Naive thymus-derived CD4-positive, alpha-beta T cell (primary cell): ENCODE results near the gene RNF157. TPM values are rescaled to one million over a fixed set of nuclear protein-coding genes. Genes with fewer than 3 reads are reported as not detected.
A peak's percentile ranks its signal among the peaks of the same experiment; 100 is the strongest.

Source experiments
- ATAC-seq: fragments of 150-1000 bp; cut with Tn5 transposase; 2 replicates; pipeline ENCODE4 v1.10.0; 2021; ENCODE audit warnings: mild to moderate bottlenecking, moderate library complexity
- CTCF ChIA-PET: fragments of 350-600 bp; sonication (Branson Sonifier 250); formaldehyde crosslinking; loops from one replicate; lab custom pipeline; 2021; ENCODE audit warnings: antibody characterized with exemption; lab: Charles Lee
- POLR2A ChIA-PET: fragments of 350-600 bp; sonication (Branson Sonifier 250); formaldehyde crosslinking; loops from one replicate; lab custom pipeline; 2021; ENCODE audit warnings: antibody characterized with exemption, inconsistent platforms; lab: Charles Lee
- DNase-seq, 9 donors: peaks; one replicate each; pipeline versions ENCODE4 v3.0.0 to v3.0.0-alpha.2; 2020 to 2022; ENCODE audit warnings: mixed read lengths in 1 of 9
- H3K27ac ChIP-seq: one replicate; pipeline ENCODE4 v1.7.0; 2013; ENCODE audit warnings: mild to moderate bottlenecking, low read depth, low read length, moderate library complexity
- H3K27me3 ChIP-seq, 2 donors: one replicate each; pipeline ENCODE4 v1.7.0; 2013; ENCODE audit warnings: low read length in 2 of 2, mild to moderate bottlenecking in 2 of 2, moderate library complexity in 2 of 2; ENCODE audit not compliant: control insufficient read depth in 2 of 2, insufficient read depth in 2 of 2
- H3K36me3 ChIP-seq, 3 experiments: 1 replicate in 2 of 3; 2 replicates in 1 of 3; pipeline ENCODE4 v1.7.0; 2013; ENCODE audit warnings: low read length in 3 of 3, mild to moderate bottlenecking in 3 of 3, moderate library complexity in 1 of 3; ENCODE audit not compliant: insufficient read depth in 3 of 3, control insufficient read depth in 2 of 3
- H3K4me1 ChIP-seq, 2 donors: one replicate each; pipeline ENCODE4 v1.7.0; 2013; ENCODE audit warnings: low read length in 2 of 2, mild to moderate bottlenecking in 2 of 2, moderate library complexity in 1 of 2; ENCODE audit not compliant: control insufficient read depth in 2 of 2, insufficient read depth in 2 of 2
- H3K4me3 ChIP-seq: 2 replicates; pipeline ENCODE4 v1.7.0; 2013; ENCODE audit warnings: mild to moderate bottlenecking, low read length
- H3K9me3 ChIP-seq, 3 experiments: 1 replicate in 2 of 3; 2 replicates in 1 of 3; pipeline ENCODE4 v1.7.0; 2013; ENCODE audit warnings: low read length in 3 of 3; ENCODE audit not compliant: control insufficient read depth in 2 of 3
- H3K27ac Mint-ChIP-seq, 9 donors: one replicate each; pipeline ENCODE4 v1.8.0; 2020 to 2022; ENCODE audit warnings: mixed read lengths in 9 of 9, mild to moderate bottlenecking in 8 of 9, moderate library complexity in 5 of 9, inconsistent platforms in 2 of 9
- H3K27me3 Mint-ChIP-seq, 5 donors: one replicate each; pipeline ENCODE4 v1.8.0; 2021 to 2022; ENCODE audit warnings: mixed read lengths in 5 of 5, mild to moderate bottlenecking in 1 of 5
- H3K36me3 Mint-ChIP-seq, 5 donors: one replicate each; pipeline ENCODE4 v1.8.0; 2020 to 2022; ENCODE audit warnings: mixed read lengths in 5 of 5, mild to moderate bottlenecking in 3 of 5, inconsistent platforms in 1 of 5
- H3K4me1 Mint-ChIP-seq, 7 donors: one replicate each; pipeline ENCODE4 v1.8.0; 2020 to 2022; ENCODE audit warnings: mixed read lengths in 7 of 7, mild to moderate bottlenecking in 3 of 7, inconsistent platforms in 1 of 7
- H3K4me3 Mint-ChIP-seq, 10 donors: one replicate each; pipeline ENCODE4 v1.8.0; 2020 to 2022; ENCODE audit warnings: mild to moderate bottlenecking in 10 of 10, mixed read lengths in 10 of 10, moderate library complexity in 6 of 10, inconsistent platforms in 2 of 10
- H3K9me3 Mint-ChIP-seq, 11 donors: one replicate each; pipeline ENCODE4 v1.8.0; 2020 to 2022; ENCODE audit warnings: mixed read lengths in 11 of 11, mild to moderate bottlenecking in 4 of 11, inconsistent platforms in 1 of 11, moderate library complexity in 1 of 11
- intact Hi-C, 2 donors: fragments of 100-400 bp; cut with micrococcal nuclease; formaldehyde crosslinking; loops; one replicate each; pipeline ENCODE4 v1.15.1; 2023
- polyA plus RNA-seq, 2 donors: library from polyadenylated mRNA; unstranded; fragments of 300-500 nt; fragmentation: Illumina TruSeq; gene quantifications; one replicate each; pipeline ENCODE4 v1.2.3, GENCODE V29; 2021
- total RNA-seq, 6 experiments: library from RNA in 5 of 6; stranded (reverse) in 5 of 6; gene quantifications; 1 replicate in 5 of 6; 2 replicates in 1 of 6; pipeline ENCODE4 v1.2.3 and lab custom pipeline; 2021 to 2026

Gene RNF157
- total and polyA plus RNA-seq, 7 experiments from 2014 or later, result 10.4 to 96.3 (median 50.6) TPM

GRCh38 chr17:76154292-76154691 lies 86.0 kb downstream of the RNF157 start:
- H3K27me3 Mint-ChIP-seq, result no peaks in the 10 kb centered on the region
- peaks cover 20 to 67% (median 58%) of the 10 kb centered on the region in 7 donors for H3K4me1 Mint-ChIP-seq
- peaks cover 13 to 48% of the 10 kb centered on the region in 2 donors for H3K4me1 ChIP-seq
- no peak overlapping the region for H3K4me3 ChIP-seq
- ATAC-seq, result no peak
- H3K27me3 ChIP-seq, result no peaks in the 10 kb centered on the region
- no peak for DNase-seq
- H3K9me3 ChIP-seq, result no peaks in the 10 kb centered on the region
- H3K27ac ChIP-seq, result peak overlapping the region; percentile 52
- CTCF ChIA-PET, result interaction anchor here (0.9 to 7.4 kb wide), 2 partner anchors 24 to 113 kb away, joined by 3 to 80 read pairs; no protein-coding TSS in a partner anchor
- H3K27ac Mint-ChIP-seq, result peak overlapping the region in 8 of 9 donors; percentile 93 to 99 (median 98)
- POLR2A ChIA-PET, result interaction anchor here (2.9 to 11.6 kb wide), 4 partner anchors 11 to 45 kb away, joined by 9 to 162 read pairs (median 55); partner anchors contain the start of gene FOXJ1
- peaks cover 0 to 62% (median 7%) of the 10 kb centered on the region in 3 experiments for H3K36me3 ChIP-seq
- intact Hi-C loops, result no loop called here
- peaks cover 0 to 2% (median 0%) of the 10 kb centered on the region in 11 donors for H3K9me3 Mint-ChIP-seq
- H3K4me3 Mint-ChIP-seq, result peak overlapping the region in 6 of 10 donors; percentile 12 to 81 (median 42)
- H3K36me3 Mint-ChIP-seq, result peaks cover 17 to 91% (median 53%) of the 10 kb centered on the region in 5 donors

- Histone ChIP-seq H3K36me3 (peaks cover 0 to 56% (median 7%) of the 10 kb centered on the region in 3 experiments), H3K27me3 (no peaks in the 10 kb centered on the region), H3K4me3 (no peak overlapping the region), H3K27ac (peak overlapping the region; percentile 52), H3K4me1 (peaks cover 13 to 48% of the 10 kb centered on the region in 2 donors), H3K9me3 (no peaks in the 10 kb centered on the region)
- Mint-ChIP-seq H3K4me1 (peaks cover 24 to 73% (median 64%) of the 10 kb centered on the region in 7 donors), H3K36me3 (peaks cover 14 to 91% (median 53%) of the 10 kb centered on the region in 5 donors), H3K4me3 (peak overlapping the region in 7 of 10 donors; percentile 11 to 81 (median 30)), H3K27ac (peak overlapping the region in 8 of 9 donors; percentile 93 to 99 (median 98)), H3K9me3 (peaks cover 0 to 3% (median 0%) of the 10 kb centered on the region in 11 donors), H3K27me3 (no peaks in the 10 kb centered on the region)
- DNase-seq (no peak), ATAC-seq (no peak)
- POLR2A ChIA-PET, result interaction anchor here (0.9 to 11.6 kb wide), 6 partner anchors 10 to 119 kb away, joined by 3 to 162 read pairs (median 18); partner anchors contain the start of gene FOXJ1
- intact Hi-C loops, result no loop called here
- CTCF ChIA-PET, result interaction anchor here (2.7 to 7.4 kb wide), 4 partner anchors 11 to 126 kb away, joined by 9 to 80 read pairs (median 14); no protein-coding TSS in a partner anchor
These were observed 86.7 kb downstream of the RNF157 start for GRCh38 chr17:76153640-76154039.

GRCh38 chr17:76153202-76153601 lies 87.1 kb downstream of the RNF157 start:
- H3K4me1 Mint-ChIP-seq, result peaks cover 24 to 73% (median 65%) of the 10 kb centered on the region in 7 donors
- Histone ChIP-seq H3K4me3 (no peak overlapping the region), H3K36me3 (peaks cover 0 to 51% (median 5%) of the 10 kb centered on the region in 3 experiments), H3K9me3 (no peaks in the 10 kb centered on the region), H3K27me3 (no peaks in the 10 kb centered on the region), H3K27ac (peak overlapping the region; percentile 52), H3K4me1 (peaks cover 13 to 48% of the 10 kb centered on the region in 2 donors)
- ChIA-PET POLR2A (interaction anchor here (0.9 to 11.6 kb wide), 7 partner anchors 10 to 120 kb away, joined by 3 to 162 read pairs (median 15); partner anchors contain the start of gene FOXJ1), CTCF (interaction anchor here (1.0 to 7.4 kb wide), 6 partner anchors 11 to 127 kb away, joined by 4 to 80 read pairs (median 11); no protein-coding TSS in a partner anchor)
- no peaks in the 10 kb centered on the region for H3K27me3 Mint-ChIP-seq
- peaks cover 0 to 3% (median 0%) of the 10 kb centered on the region in 11 donors for H3K9me3 Mint-ChIP-seq
- ATAC-seq (no peak), DNase-seq (no peak)
- peaks cover 12 to 88% (median 51%) of the 10 kb centered on the region in 5 donors for H3K36me3 Mint-ChIP-seq
- peak overlapping the region in 5 of 10 donors; percentile 30 to 81 (median 74) for H3K4me3 Mint-ChIP-seq
- peak overlapping the region in 8 of 9 donors; percentile 93 to 99 (median 98) for H3K27ac Mint-ChIP-seq
- intact Hi-C loops, result no loop called here

- Mint-ChIP-seq H3K27ac (peak overlapping the region; percentile 87 to 99 (median 97)), H3K27me3 (no peaks in the 10 kb centered on the region), H3K4me3 (peak overlapping the region in 9 of 10 donors; percentile 64 to 82 (median 75)), H3K36me3 (peaks cover 8 to 84% (median 48%) of the 10 kb centered on the region in 5 donors), H3K9me3 (peaks cover 0 to 3% (median 0%) of the 10 kb centered on the region in 11 donors), H3K4me1 (peaks cover 24 to 77% (median 64%) of the 10 kb centered on the region in 7 donors)
- Histone ChIP-seq H3K4me3 (no peak overlapping the region), H3K4me1 (peaks cover 13 to 48% of the 10 kb centered on the region in 2 donors), H3K9me3 (no peaks in the 10 kb centered on the region), H3K27me3 (no peaks in the 10 kb centered on the region), H3K27ac (peak overlapping the region; percentile 52), H3K36me3 (peaks cover 0 to 45% (median 0%) of the 10 kb centered on the region in 3 experiments)
- intact Hi-C loops, result loop anchor here in 1 of 2 donors (1.0 kb wide), 2 partner anchors 11 to 30 kb away; partner anchors contain the start of gene FOXJ1
- ChIA-PET CTCF (interaction anchor here (0.9 to 7.4 kb wide), 10 partner anchors 10 to 138 kb away, joined by 3 to 80 read pairs (median 7); no protein-coding TSS in a partner anchor), POLR2A (interaction anchor here (0.6 to 11.6 kb wide), 17 partner anchors 9 to 127 kb away, joined by 3 to 162 read pairs (median 6); partner anchors contain the start of genes FOXJ1 and UBALD2)
- no peak for DNase-seq
- no peak for ATAC-seq
These were observed 87.7 kb downstream of the RNF157 start for GRCh38 chr17:76152591-76152990.

- H3K9me3 ChIP-seq, result no peaks in the 10 kb centered on the region
- H3K27ac ChIP-seq, result peak overlapping the region; percentile 52
- H3K4me3 Mint-ChIP-seq, result peak overlapping the region; percentile 49 to 82 (median 74)
- H3K36me3 ChIP-seq, result peaks cover 0 to 40% (median 0%) of the 10 kb centered on the region in 3 experiments
- H3K4me3 ChIP-seq, result peak overlapping the region; percentile 17
- ATAC-seq (peak; percentile 93), DNase-seq (peak in 7 of 9 donors; percentile 58 to 83 (median 77))
- H3K27ac Mint-ChIP-seq, result peak overlapping the region; percentile 87 to 99 (median 97)
- intact Hi-C loops, result loop anchor here in 1 of 2 donors (1.0 kb wide), 2 partner anchors 11 to 30 kb away; partner anchors contain the start of gene FOXJ1
- no peaks in the 10 kb centered on the region for H3K27me3 ChIP-seq
- H3K4me1 Mint-ChIP-seq, result peaks cover 25 to 77% (median 64%) of the 10 kb centered on the region in 7 donors
- ChIA-PET POLR2A (interaction anchor here (0.6 to 11.6 kb wide), 26 partner anchors 8 to 128 kb away, joined by 3 to 162 read pairs (median 4); partner anchors contain the start of genes FOXJ1, RNF157 and UBALD2), CTCF (interaction anchor here (0.9 to 7.4 kb wide), 11 partner anchors 10 to 138 kb away, joined by 3 to 80 read pairs (median 7); no protein-coding TSS in a partner anchor)
- peaks cover 13 to 49% of the 10 kb centered on the region in 2 donors for H3K4me1 ChIP-seq
- no peaks in the 10 kb centered on the region for H3K27me3 Mint-ChIP-seq
- peaks cover 0 to 3% (median 0%) of the 10 kb centered on the region in 11 donors for H3K9me3 Mint-ChIP-seq
- H3K36me3 Mint-ChIP-seq, result peaks cover 4 to 85% (median 49%) of the 10 kb centered on the region in 5 donors
These were observed 88.3 kb downstream of the RNF157 start for GRCh38 chr17:76151896-76152454.
